GM18870 (cell line): ENCODE results near the gene SSH3.
A peak's percentile ranks its signal among the peaks of the same experiment; 100 is the strongest.

ENCODE experiments used
- ATAC-seq: cut with Tn5 transposase; IDR thresholded peaks from one replicate; pipeline ENCODE4 v1.9.1; 2021; ENCODE audit warnings: moderate library complexity; ENCODE audit not compliant: unreplicated experiment

The SSH3 gene

GRCh38 chr11:67278939-67279588 lies 24.3 kb upstream of the SSH3 start:
- ATAC-seq: no peak

- ATAC-seq: no peak
Observed at GRCh38 chr11:67279589-67280340, 23.6 kb upstream of the SSH3 start.

- no peak for ATAC-seq
Observed at GRCh38 chr11:67280341-67280787, 23.0 kb upstream of the SSH3 start.

GRCh38 chr11:67280788-67281551 lies 22.4 kb upstream of the SSH3 start:
- no peak for ATAC-seq

GRCh38 chr11:67281552-67282150 lies 21.7 kb upstream of the SSH3 start:
- no peak for ATAC-seq

- ATAC-seq: no peak
Observed at GRCh38 chr11:67282155-67282875, 21.0 kb upstream of the SSH3 start.

- no peak for ATAC-seq
Observed at GRCh38 chr11:67282876-67283371, 20.4 kb upstream of the SSH3 start.

GRCh38 chr11:67283481-67283963 lies 19.8 kb upstream of the SSH3 start:
- no peak for ATAC-seq

- ATAC-seq: no peak
Observed at GRCh38 chr11:67284811-67285540, 18.4 kb upstream of the SSH3 start.

- ATAC-seq: no peak
Observed at GRCh38 chr11:67285541-67286498, 17.5 kb upstream of the SSH3 start.

- no peak for ATAC-seq
Observed at GRCh38 chr11:67286621-67287333, 16.6 kb upstream of the SSH3 start.

- ATAC-seq: no peak
Observed at GRCh38 chr11:67287355-67288197, 15.8 kb upstream of the SSH3 start.

- ATAC-seq: no peak
Observed at GRCh38 chr11:67288198-67288451, 15.2 kb upstream of the SSH3 start.

GRCh38 chr11:67288452-67289225 lies 14.7 kb upstream of the SSH3 start:
- peak; percentile 40 for ATAC-seq

GRCh38 chr11:67289226-67289650 lies 14.1 kb upstream of the SSH3 start, which contains the start of gene ANKRD13D:
TSS of gene ANKRD13D (plus strand) at chr11:67289303. CDS start at chr11:67289461, 158 bp downstream.
- peak; percentile 21 for ATAC-seq
